SK-N-SH (cell line): Measurements from ENCODE around the gene APOD. TPM values are rescaled to one million over a fixed set of nuclear protein-coding genes. Genes with fewer than 3 reads are reported as not detected.
"Not testable (repeated sequence)": the region's sequence is repeated elsewhere in the genome, so short reads cannot be mapped to it uniquely, and the experiment has no call there.

Experiments used
- CTCF ChIA-PET: fragments of 300-600, 350-600 bp; formaldehyde crosslinking; extraction: SDS; loops from one replicate; lab custom pipeline; 2021; lab: Yijun Ruan, JAX
- POLR2A ChIA-PET: fragments of 350-600 bp; sonication (Branson Sonifier 250); formaldehyde crosslinking; extraction: SDS; loops from one replicate; lab custom pipeline; 2020; ENCODE audit warnings: antibody characterized with exemption, inconsistent platforms; lab: Yijun Ruan, JAX
- DNase-seq: peaks from one replicate; pipeline ENCODE4 v3.0.0; 2012
- H2AFZ ChIP-seq: fragments of 200-600 bp; sonication (generic); 2 replicates; pipeline ENCODE4 v1.8.1; 2016; ENCODE audit warnings: antibody characterized with exemption, mild to moderate bottlenecking, low read depth
- H3F3A ChIP-seq: fragments of 200-600 bp; sonication (generic); replicated peaks from 2 replicates; pipeline ENCODE3; 2016; ENCODE audit warnings: antibody characterized with exemption, mild to moderate bottlenecking; ENCODE audit not compliant: insufficient read depth
- H3K27ac ChIP-seq, 2 experiments: fragments of 200-500 bp in 1 of 2; fragments of 200-600 bp in 1 of 2; sonication (Bioruptor generic) in 1 of 2; sonication (generic), shearing (Covaris generic) in 1 of 2; 2 replicates each; pipeline versions ENCODE4 v1.5.1 to v1.6.1; 2014 to 2016; ENCODE audit warnings: low read depth in 2 of 2, inconsistent platforms in 1 of 2, low read length in 1 of 2, mild to moderate bottlenecking in 1 of 2, mixed read lengths in 1 of 2
- H3K27me3 ChIP-seq: fragments of 200-600 bp; sonication (generic), shearing (Covaris generic); 2 replicates; pipeline ENCODE4 v1.6.1; 2016; ENCODE audit warnings: mixed run types; ENCODE audit not compliant: insufficient read depth
- H3K36me3 ChIP-seq, 2 experiments: fragments of 200-500 bp in 1 of 2; fragments of 200-600 bp in 1 of 2; sonication (Bioruptor generic) in 1 of 2; sonication (generic) in 1 of 2; replicated peaks in 1 of 2; 2 replicates each; pipeline versions ENCODE3 to v1.5.1; 2014 to 2016; ENCODE audit warnings: low read length in 1 of 2, mild to moderate bottlenecking in 1 of 2; ENCODE audit not compliant: insufficient read depth in 2 of 2, control insufficient read depth in 1 of 2
- H3K4me1 ChIP-seq, 2 experiments: fragments of 200-500 bp in 1 of 2; fragments of 200-600 bp in 1 of 2; sonication (Bioruptor generic) in 1 of 2; sonication (generic), shearing (Covaris generic) in 1 of 2; 2 replicates each; pipeline versions ENCODE4 v1.5.1 to v1.6.1; 2014 to 2016; ENCODE audit warnings: low read depth in 1 of 2, low read length in 1 of 2, mixed run types in 1 of 2; ENCODE audit not compliant: insufficient read depth in 2 of 2, control insufficient read depth in 1 of 2
- H3K4me2 ChIP-seq: fragments of 200-600 bp; sonication (generic), shearing (Covaris generic); 2 replicates; pipeline ENCODE4 v1.6.1; 2017; ENCODE audit warnings: mixed run types
- H3K4me3 ChIP-seq, 2 experiments: fragments of 200-500 bp in 1 of 2; fragments of 200-600 bp in 1 of 2; sonication (Bioruptor generic) in 1 of 2; sonication (generic), shearing (Covaris generic) in 1 of 2; 2 replicates each; pipeline versions ENCODE4 v1.5.1 to v1.8.1; 2014 to 2016; ENCODE audit warnings: low read depth in 2 of 2, inconsistent platforms in 1 of 2, low read length in 1 of 2, mild to moderate bottlenecking in 1 of 2, mixed read lengths in 1 of 2, moderate library complexity in 1 of 2
- H3K79me2 ChIP-seq: fragments of 200-600 bp; sonication (generic); 2 replicates; pipeline ENCODE4 v1.8.1; 2017; ENCODE audit warnings: mild to moderate bottlenecking; ENCODE audit not compliant: insufficient read depth
- H3K9ac ChIP-seq: fragments of 200-600 bp; sonication (generic); 2 replicates; pipeline ENCODE4 v1.6.1; 2017; ENCODE audit warnings: mixed run types
- H3K9me2 ChIP-seq: fragments of 200-600 bp; sonication (generic); 2 replicates; pipeline ENCODE4 v1.6.1; 2017; ENCODE audit warnings: mixed run types
- H3K9me3 ChIP-seq: fragments of 200-600 bp; sonication (generic); 2 replicates; pipeline ENCODE4 v1.6.1; 2017; ENCODE audit warnings: mixed run types, mild to moderate bottlenecking, moderate library complexity
- H4K20me1 ChIP-seq: fragments of 200-600 bp; sonication (generic); 2 replicates; pipeline ENCODE4 v1.6.1; 2017; ENCODE audit warnings: mild to moderate bottlenecking, mixed run types; ENCODE audit not compliant: insufficient read depth
- ELF1 ChIP-seq: IDR thresholded peaks from 2 replicates; pipeline ENCODE4 v1.4.0; 2012
- EP300 ChIP-seq, 2 experiments: IDR thresholded peaks; 2 replicates each; pipeline versions ENCODE4 v1.4.0 to v1.6.1; 2012; ENCODE audit warnings: borderline replicate concordance in 1 of 2, low read depth in 1 of 2, low read length in 1 of 2
- FOXJ3 ChIP-seq: sonication (generic); formaldehyde crosslinking; IDR thresholded peaks from 2 replicates; pipeline ENCODE4 v1.5.1; 2020; ENCODE audit warnings: mild to moderate bottlenecking, missing genetic modification reagents
- GATA2 ChIP-seq: sonication (generic); formaldehyde crosslinking; IDR thresholded peaks from 2 replicates; pipeline ENCODE4 v1.5.0; 2020; ENCODE audit warnings: mild to moderate bottlenecking, missing genetic modification reagents
- JUND ChIP-seq: IDR thresholded peaks from 2 replicates; pipeline ENCODE4 v1.4.0; 2012
- MEF2A ChIP-seq: IDR thresholded peaks from 2 replicates; pipeline ENCODE4 v1.4.0; 2012; ENCODE audit warnings: low read depth, borderline replicate concordance
- NRF1 ChIP-seq: IDR thresholded peaks from 2 replicates; pipeline ENCODE4 v1.6.1; 2012; ENCODE audit warnings: low read depth, mild to moderate bottlenecking, low read length
- RCOR1 ChIP-seq: fragments of 150-350 bp; IDR thresholded peaks from 2 replicates; pipeline ENCODE4 v1.6.1; 2017; ENCODE audit warnings: antibody characterized with exemption, low read length
- RXRA ChIP-seq: IDR thresholded peaks from 2 replicates; pipeline ENCODE4 v1.4.0; 2012; ENCODE audit warnings: low read depth, mild to moderate bottlenecking, borderline replicate concordance
- SIN3A ChIP-seq: IDR thresholded peaks from 2 replicates; pipeline ENCODE4 v1.6.1; 2012; ENCODE audit warnings: low read depth, mild to moderate bottlenecking, low read length, moderate library complexity, borderline replicate concordance
- SMC3 ChIP-seq: IDR thresholded peaks from 2 replicates; pipeline ENCODE4 v1.6.1; 2012; ENCODE audit warnings: low read depth, low read length, improper control_type of control experiment
- TCF12 ChIP-seq: IDR thresholded peaks from 2 replicates; pipeline ENCODE4 v1.4.0; 2012
- TEAD4 ChIP-seq: IDR thresholded peaks from 2 replicates; pipeline ENCODE4 v1.4.0; 2012; ENCODE audit warnings: mild to moderate bottlenecking, borderline replicate concordance; ENCODE audit not compliant: insufficient read depth
- YY1 ChIP-seq: IDR thresholded peaks from 2 replicates; pipeline ENCODE4 v1.4.0; 2012; ENCODE audit warnings: low read depth, mild to moderate bottlenecking
- WGBS: methylation state at CpG from one replicate; pipeline ENCODE4 v1.1.6; 2017; ENCODE audit warnings: low lambda C conversion rate; 5-methylcytosine and 5-hydroxymethylcytosine counted together
- polyA plus RNA-seq, 3 experiments: library from polyadenylated mRNA; depleted of rRNA; stranded (reverse); fragments of >200 nt; gene quantifications; 2 replicates each; pipeline ENCODE4 v1.2.3, GENCODE V29; 2012
- TF ChIP-seq, protein P1 (sequence below): IDR thresholded peaks from 2 replicates; pipeline ENCODE4 v1.4.0; 2012; ENCODE audit warnings: low read depth, borderline replicate concordance
- TF ChIP-seq, protein P2 (sequence below): IDR thresholded peaks from 2 replicates; pipeline ENCODE4 v1.4.0; 2012; ENCODE audit warnings: low read depth, borderline replicate concordance

Gene APOD
- polyA plus RNA-seq, 1 of the 3 experiments (the other 2 are of a cell fraction) = 0.05 TPM

DNA sequence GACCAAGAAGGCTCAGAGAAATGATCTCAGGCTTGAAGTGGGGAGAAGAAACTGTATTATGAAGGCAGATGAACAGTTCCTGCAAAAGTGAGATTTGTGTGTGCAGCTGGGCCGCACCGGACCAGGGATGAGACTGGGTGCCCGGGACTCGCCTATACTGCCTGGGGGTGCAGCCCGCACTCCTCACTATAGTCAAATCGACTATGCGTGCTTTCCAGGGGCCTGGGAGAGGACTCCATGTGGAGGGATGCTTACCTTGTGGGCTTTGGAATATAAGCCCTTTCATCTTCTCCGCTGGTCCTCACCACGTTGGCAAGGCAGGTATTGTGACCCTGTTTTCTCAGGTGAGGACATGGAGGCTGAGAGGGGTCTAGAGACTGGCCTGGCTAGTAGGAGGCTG, 32.9 kb upstream of the APOD start (continued):
- TF ChIP-seq RXRA (no peak), RCOR1 (no peak), SIN3A (no peak), TCF12 (no peak)
- TF ChIP-seq, protein P1, sequence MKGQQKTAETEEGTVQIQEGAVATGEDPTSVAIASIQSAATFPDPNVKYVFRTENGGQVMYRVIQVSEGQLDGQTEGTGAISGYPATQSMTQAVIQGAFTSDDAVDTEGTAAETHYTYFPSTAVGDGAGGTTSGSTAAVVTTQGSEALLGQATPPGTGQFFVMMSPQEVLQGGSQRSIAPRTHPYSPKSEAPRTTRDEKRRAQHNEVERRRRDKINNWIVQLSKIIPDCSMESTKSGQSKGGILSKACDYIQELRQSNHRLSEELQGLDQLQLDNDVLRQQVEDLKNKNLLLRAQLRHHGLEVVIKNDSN = no peak

DNA sequence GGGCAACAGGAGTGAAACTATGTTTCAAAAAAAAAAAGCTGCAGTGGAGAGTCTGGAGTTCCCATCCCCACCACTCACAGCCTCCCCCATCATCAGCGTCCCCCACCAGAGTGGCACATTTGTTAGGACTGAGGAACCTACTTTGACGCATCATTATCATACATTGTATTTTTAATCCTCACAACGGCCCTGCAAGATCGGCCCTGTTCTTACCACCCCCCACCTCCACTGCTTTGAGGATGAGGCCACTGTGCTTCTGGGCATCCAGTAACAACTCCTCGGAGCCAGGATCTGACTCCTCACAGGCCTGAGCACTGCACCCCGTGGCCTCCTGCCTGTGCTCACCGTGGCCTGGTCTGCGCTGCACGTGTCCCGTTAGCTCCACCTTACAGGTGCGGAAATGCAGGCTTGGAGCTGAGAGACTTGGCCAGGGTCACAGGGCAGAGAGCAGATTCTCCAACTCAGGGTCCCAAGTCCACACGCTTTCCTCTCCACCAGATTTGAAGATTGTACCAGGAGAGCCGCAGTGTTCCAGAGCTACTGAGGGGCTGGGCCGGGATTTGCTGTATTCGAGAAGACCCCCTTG, 32.3 kb upstream of the APOD start:
- WGBS = 79% methylated on average over 6 of the region's 15 CpGs
- H4K20me1 ChIP-seq, CTCF ChIA-PET, H3K27me3 ChIP-seq, H2AFZ ChIP-seq, H3K9ac ChIP-seq, H3K27ac ChIP-seq, POLR2A ChIA-PET, H3K79me2 ChIP-seq, H3K9me3 ChIP-seq, DNase-seq, H3K36me3 ChIP-seq, H3F3A ChIP-seq, H3K4me3 ChIP-seq, H3K9me2 ChIP-seq, H3K4me2 ChIP-seq, H3K4me1 ChIP-seq: not testable (repeated sequence)

DNA sequence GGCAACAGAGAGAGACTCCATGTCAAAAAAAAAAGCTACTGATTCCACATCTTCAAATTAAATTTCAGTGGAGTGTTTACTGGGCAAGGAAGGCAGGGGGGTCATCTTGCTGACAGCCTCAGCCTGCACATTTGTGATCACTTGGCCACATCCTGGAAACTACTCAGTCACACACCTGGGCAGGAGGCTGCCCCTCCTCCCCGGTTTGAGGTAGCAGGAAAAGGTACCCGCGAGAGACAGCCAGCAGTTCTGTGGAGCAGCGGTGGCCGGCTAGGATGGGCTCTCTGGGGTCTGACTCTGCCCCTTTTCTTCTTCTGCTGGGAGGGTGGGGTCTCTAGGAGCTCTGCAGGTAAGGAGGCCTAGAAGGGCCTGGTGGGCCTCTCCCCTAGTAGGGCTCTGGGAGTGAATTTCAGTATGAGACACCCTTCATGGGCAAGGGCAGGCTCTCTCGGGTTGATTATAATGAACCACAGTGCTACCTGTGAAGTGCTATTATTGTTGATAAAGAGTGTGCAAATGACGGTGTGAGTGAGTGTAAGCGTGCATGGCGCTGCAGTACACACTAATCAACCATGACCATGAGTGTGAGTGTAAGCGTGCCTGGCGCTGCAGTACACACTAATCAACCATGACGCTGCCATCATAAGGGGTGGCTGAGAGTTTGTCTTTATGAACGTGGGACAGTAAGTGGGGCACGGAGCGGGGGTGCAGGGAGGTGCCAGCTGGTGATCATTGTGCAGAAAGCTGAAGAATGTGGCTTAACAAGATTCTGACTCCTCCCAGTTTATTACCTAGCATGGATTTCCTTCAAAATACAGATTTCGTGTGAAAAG, 31.1 kb upstream of the APOD start:
- H3K9ac ChIP-seq, H3K4me2 ChIP-seq, H3K79me2 ChIP-seq, H3K4me1 ChIP-seq, H3K27ac ChIP-seq, H3K4me3 ChIP-seq, H4K20me1 ChIP-seq, DNase-seq, CTCF ChIA-PET, H3K9me3 ChIP-seq, H2AFZ ChIP-seq, H3K36me3 ChIP-seq, H3K9me2 ChIP-seq, H3F3A ChIP-seq, H3K27me3 ChIP-seq, POLR2A ChIA-PET: not testable (repeated sequence)
- WGBS = 89% methylated on average over 10 of the region's 16 CpGs

DNA sequence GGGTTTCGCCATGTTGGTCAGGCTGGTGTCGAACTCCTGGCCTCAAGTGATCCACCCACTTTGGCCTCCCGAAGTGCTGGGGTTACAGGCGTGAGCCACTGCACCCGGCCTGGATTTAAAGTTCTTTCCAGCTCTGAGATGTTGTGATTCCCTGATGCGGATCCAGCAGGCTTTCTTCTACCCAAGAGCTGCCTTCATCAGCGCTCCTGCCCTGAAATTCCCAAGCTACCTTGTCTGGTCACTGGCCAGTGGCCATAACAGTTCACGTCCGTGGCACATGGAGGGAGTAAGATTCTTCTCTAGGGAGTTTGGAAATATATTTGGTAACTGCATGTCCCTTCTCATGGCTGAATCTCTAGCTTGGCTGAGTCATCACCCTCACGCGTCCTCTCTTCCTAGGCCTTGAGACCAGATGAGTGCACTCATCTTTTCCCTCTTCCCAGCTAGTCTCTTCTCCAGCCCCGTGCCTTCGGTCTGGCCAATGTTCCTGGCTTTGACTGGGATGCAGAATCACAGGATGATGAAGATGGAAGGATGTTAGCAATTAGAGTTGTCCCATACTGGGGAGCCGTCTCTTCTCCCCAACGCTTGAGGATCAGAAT, 29.8 kb upstream of the APOD start:
- Histone ChIP-seq H3K4me3 (no peak overlapping the region), H3K27me3 (no peaks in the 10 kb centered on the region; the same call in 1 of the 2 replicates), H3K4me1 (no peaks in the 10 kb centered on the region), H4K20me1 (no peaks in the 10 kb centered on the region), H2AFZ (no peak overlapping the region), H3K9me3 (no peaks in the 10 kb centered on the region), H3F3A (no peaks in the 10 kb centered on the region), H3K9ac (no peak overlapping the region), H3K4me2 (no peak overlapping the region), H3K9me2 (no peaks in the 10 kb centered on the region), H3K27ac (no peak overlapping the region), H3K79me2 (no peaks in the 10 kb centered on the region), H3K36me3 (no peaks in the 10 kb centered on the region)
- TF ChIP-seq SIN3A (no peak), JUND (no peak), EP300 (IDR thresholded peaks at IDR 0.05; ENCODE audit: borderline replicate concordance in 1 of 2, low read depth in 1 of 2, low read length in 1 of 2) (no peak), FOXJ3 (no peak), ELF1 (no peak), SMC3 (no peak), NRF1 (no peak), GATA2 (CRISPR knock-in tag) (no peak), YY1 (no peak), RCOR1 (no peak), TEAD4 (no peak), MEF2A (no peak)
- TF ChIP-seq, protein P2, sequence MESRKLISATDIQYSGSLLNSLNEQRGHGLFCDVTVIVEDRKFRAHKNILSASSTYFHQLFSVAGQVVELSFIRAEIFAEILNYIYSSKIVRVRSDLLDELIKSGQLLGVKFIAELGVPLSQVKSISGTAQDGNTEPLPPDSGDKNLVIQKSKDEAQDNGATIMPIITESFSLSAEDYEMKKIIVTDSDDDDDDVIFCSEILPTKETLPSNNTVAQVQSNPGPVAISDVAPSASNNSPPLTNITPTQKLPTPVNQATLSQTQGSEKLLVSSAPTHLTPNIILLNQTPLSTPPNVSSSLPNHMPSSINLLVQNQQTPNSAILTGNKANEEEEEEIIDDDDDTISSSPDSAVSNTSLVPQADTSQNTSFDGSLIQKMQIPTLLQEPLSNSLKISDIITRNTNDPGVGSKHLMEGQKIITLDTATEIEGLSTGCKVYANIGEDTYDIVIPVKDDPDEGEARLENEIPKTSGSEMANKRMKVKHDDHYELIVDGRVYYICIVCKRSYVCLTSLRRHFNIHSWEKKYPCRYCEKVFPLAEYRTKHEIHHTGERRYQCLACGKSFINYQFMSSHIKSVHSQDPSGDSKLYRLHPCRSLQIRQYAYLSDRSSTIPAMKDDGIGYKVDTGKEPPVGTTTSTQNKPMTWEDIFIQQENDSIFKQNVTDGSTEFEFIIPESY = no peak
- no peak for DNase-seq
- POLR2A ChIA-PET = no interaction called here
- CTCF ChIA-PET = no interaction called here
- 68% methylated on average over 12 of the region's 15 CpGs for WGBS
